Measurements from ENCODE around the gene S1PR2. TPM values are rescaled to one million over a fixed set of nuclear protein-coding genes. Genes with fewer than 3 reads are reported as not detected.
"Not testable (repeated sequence)": the region's sequence is repeated elsewhere in the genome, so short reads cannot be mapped to it uniquely, and the experiment has no call there.

The S1PR2 gene
- total RNA-seq, 4 donors from 2014 or later, result 15.1 to 16.8 (median 15.9) TPM

GRCh38 chr19:10238172-10238783, 7.1 kb upstream of the S1PR2 start:
- TF ChIP-seq CTCF (IDR thresholded peaks at IDR 0.05), result no peak
- no peak for DNase-seq (ENCODE audit: low spot score)
- ATAC-seq (ENCODE audit: low FRiP score), result peak; percentile 38

GRCh38 chr19:10237702-10238101, 6.6 kb upstream of the S1PR2 start:
- TF ChIP-seq CTCF (IDR thresholded peaks at IDR 0.05), result no peak
- no peak for DNase-seq (ENCODE audit: low spot score)
- no peak for ATAC-seq (ENCODE audit: low FRiP score)

DNA sequence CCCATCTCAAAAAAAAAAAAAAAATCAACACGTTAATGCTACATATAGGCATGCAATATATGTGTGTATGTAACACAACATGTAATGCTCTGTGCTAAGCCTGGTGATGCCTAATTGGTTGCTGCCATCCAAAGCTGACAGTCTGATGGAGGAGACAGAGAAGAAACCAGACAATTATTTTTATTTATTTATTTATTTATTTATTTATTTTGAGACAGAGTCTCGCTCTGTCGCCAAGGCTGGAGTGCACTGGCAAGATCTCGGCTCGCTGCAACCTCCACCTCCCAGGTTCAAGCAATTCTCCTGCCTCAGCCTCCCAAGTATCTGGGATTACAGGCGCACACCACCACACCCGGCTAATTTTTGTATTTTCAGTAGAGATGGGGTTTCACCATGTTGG, 4.3 kb upstream of the S1PR2 start:
- DNase-seq (ENCODE audit: low spot score); ATAC-seq (ENCODE audit: low FRiP score): not testable (repeated sequence)

DNA sequence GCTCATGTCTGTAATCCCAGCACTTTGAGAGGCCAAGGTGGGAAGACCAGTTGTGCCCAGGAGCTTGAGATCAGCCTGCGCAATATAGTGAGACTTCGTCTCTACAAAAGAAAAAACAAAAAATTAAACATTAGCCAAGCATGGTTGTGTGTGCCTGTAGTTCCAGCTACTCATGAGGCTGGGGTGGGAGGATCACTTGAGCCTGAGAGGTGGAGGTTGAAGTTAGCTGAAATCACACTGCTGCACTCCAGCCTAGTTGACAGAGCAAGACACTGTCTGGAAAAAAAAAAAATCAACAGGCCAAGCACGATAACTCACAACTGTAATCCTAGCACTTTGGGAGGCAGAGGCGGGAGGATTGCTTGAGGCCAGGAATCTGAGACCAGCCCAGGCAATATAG, 3.9 kb upstream of the S1PR2 start:
- TF ChIP-seq CTCF (IDR thresholded peaks at IDR 0.05), result no peak
- DNase-seq (ENCODE audit: low spot score), result no peak
- ATAC-seq (ENCODE audit: low FRiP score), result no peak

- no peak for TF ChIP-seq CTCF (IDR thresholded peaks at IDR 0.05)
- DNase-seq (ENCODE audit: low spot score), result no peak
- ATAC-seq (ENCODE audit: low FRiP score), result no peak
Measured at GRCh38 chr19:10233946-10234345, 2.8 kb upstream of the S1PR2 start.

DNA sequence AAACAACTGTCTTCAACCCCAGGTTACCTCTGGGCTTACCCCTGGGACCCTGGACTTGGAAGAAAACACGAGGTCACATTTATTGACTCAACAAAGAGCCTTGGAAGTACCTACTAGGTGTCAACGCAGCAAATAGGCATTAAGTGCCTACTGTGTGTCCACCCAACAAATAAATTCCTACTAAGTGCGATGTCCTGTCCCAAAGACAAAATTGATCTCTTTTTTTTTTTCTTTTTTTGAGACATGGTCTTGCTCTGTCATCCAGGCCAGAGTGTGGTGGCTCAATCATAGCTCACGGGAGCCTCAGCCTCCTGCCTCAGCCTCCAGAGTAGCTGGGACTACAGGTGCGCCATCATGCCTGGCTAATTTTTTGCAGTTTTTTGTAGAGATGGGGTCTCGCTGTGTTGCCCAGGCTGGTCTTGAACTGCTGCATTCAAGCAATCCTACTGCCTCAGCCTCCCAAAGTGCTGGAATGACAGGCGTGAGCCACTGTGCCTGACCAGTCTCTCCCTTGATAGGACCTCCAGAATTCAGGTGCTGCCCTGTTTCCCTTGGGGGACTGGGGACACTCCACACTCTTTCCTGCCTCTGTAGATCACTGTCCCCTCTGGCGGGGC, 589 bp upstream of the S1PR2 start:
- no peak for ATAC-seq (ENCODE audit: low FRiP score)
- DNase-seq (ENCODE audit: low spot score), result no peak
- TF ChIP-seq CTCF (IDR thresholded peaks at IDR 0.05), result no peak

- no peak for DNase-seq (ENCODE audit: low spot score)
- TF ChIP-seq CTCF (IDR thresholded peaks at IDR 0.05), result no peak
- peak; percentile 45 for ATAC-seq (ENCODE audit: low FRiP score)
Measured at GRCh38 chr19:10230173-10230860, 814 bp downstream of the S1PR2 start.
